ENCODE data around the gene IP6K1.
"Not testable (repeated sequence)": the region's sequence is repeated elsewhere in the genome, so short reads cannot be mapped to it uniquely, and the experiment has no call there.

The IP6K1 gene

GRCh38 chr3:49705390-49705960 lies 80.9 kb downstream of the IP6K1 start:
- DNase-seq, result no peak

GRCh38 chr3:49704629-49705028 lies 81.7 kb downstream of the IP6K1 start:
- DNase-seq, result no peak

- DNase-seq, result no peak
Observed at GRCh38 chr3:49703956-49704355, 82.4 kb downstream of the IP6K1 start.

GRCh38 chr3:49703443-49703927 lies 82.9 kb downstream of the IP6K1 start:
- DNase-seq, result no peak

- no peak for DNase-seq
Observed at GRCh38 chr3:49702672-49703071, 83.7 kb downstream of the IP6K1 start.

- DNase-seq, result no peak
Observed at GRCh38 chr3:49701388-49702077, 84.8 kb downstream of the IP6K1 start.

- DNase-seq, result no peak
Observed at GRCh38 chr3:49700453-49701128, 85.8 kb downstream of the IP6K1 start.

GRCh38 chr3:49700014-49700413 lies 86.3 kb downstream of the IP6K1 start:
- DNase-seq, result no peak

GRCh38 chr3:49699281-49699979 lies 86.9 kb downstream of the IP6K1 start:
- DNase-seq, result no peak

- DNase-seq, result not testable (repeated sequence)
Observed at GRCh38 chr3:49695350-49696015, 90.9 kb downstream of the IP6K1 start.

- not testable (repeated sequence) for DNase-seq
Observed at GRCh38 chr3:49694409-49695070, 91.8 kb downstream of the IP6K1 start.

GRCh38 chr3:49691481-49691880 lies 94.9 kb downstream of the IP6K1 start:
- DNase-seq, result not testable (repeated sequence)

GRCh38 chr3:49690856-49691255 lies 95.5 kb downstream of the IP6K1 start:
- not testable (repeated sequence) for DNase-seq

GRCh38 chr3:49689908-49690624 lies 96.3 kb downstream of the IP6K1 start:
- DNase-seq, result not testable (repeated sequence)

GRCh38 chr3:49689046-49689907 lies 97.1 kb downstream of the IP6K1 start, which contains the start of the genes MST1 and RNF123:
Gene MST1 (minus strand): TSS chr3:49689474. CDS start chr3:49688691, 783 bp downstream.
Gene RNF123 (plus strand): TSS chr3:49689557. CDS start chr3:49691166, 1,609 bp downstream.
- DNase-seq, result no peak

- not testable (repeated sequence) for DNase-seq
Observed at GRCh38 chr3:49688338-49689045, 97.8 kb downstream of the IP6K1 start.

- DNase-seq, result not testable (repeated sequence)
Observed at GRCh38 chr3:49687424-49687795, 98.9 kb downstream of the IP6K1 start.

- DNase-seq, result not testable (repeated sequence)
Observed at GRCh38 chr3:49686769-49687423, 99.4 kb downstream of the IP6K1 start.

GRCh38 chr3:49686346-49686745 lies 100.0 kb downstream of the IP6K1 start:
- not testable (repeated sequence) for DNase-seq
